Neural crest cell (in vitro differentiated cells): ENCODE measurements around the gene PLD6. TPM values are rescaled to one million over a fixed set of nuclear protein-coding genes. Genes with fewer than 3 reads are reported as not detected.
"Not testable (repeated sequence)": the region's sequence is repeated elsewhere in the genome, so short reads cannot be mapped to it uniquely, and the experiment has no call there.

Source experiments
- DNase-seq: peaks from one replicate; pipeline ENCODE4 v3.0.0; 2021; ENCODE audit warnings: low read depth, mixed read lengths, low spot score
- H3K27ac Mint-ChIP-seq: one replicate; pipeline ENCODE4 v1.8.0; 2021; ENCODE audit warnings: mild to moderate bottlenecking, mixed read lengths; ENCODE audit not compliant: unreplicated experiment
- H3K27me3 Mint-ChIP-seq: 2 replicates; pipeline ENCODE4 v1.8.0; 2021; ENCODE audit warnings: low read depth, mild to moderate bottlenecking, mixed read lengths
- H3K36me3 Mint-ChIP-seq: 2 replicates; pipeline ENCODE4 v1.8.0; 2021; ENCODE audit warnings: low read depth, mild to moderate bottlenecking, mixed read lengths
- H3K4me1 Mint-ChIP-seq: 2 replicates; pipeline ENCODE4 v1.8.0; 2021; ENCODE audit warnings: mixed read lengths
- H3K4me3 Mint-ChIP-seq: one replicate; pipeline ENCODE4 v1.8.0; 2021; ENCODE audit warnings: mild to moderate bottlenecking, mixed read lengths
- H3K9me3 Mint-ChIP-seq: 2 replicates; pipeline ENCODE4 v1.8.0; 2021; ENCODE audit warnings: mixed read lengths
- total RNA-seq: library from RNA; stranded (reverse); gene quantifications from 2 replicates; pipeline ENCODE4 v1.2.1, GENCODE V29; 2021
- TF ChIP-seq, protein P1 (sequence below): fragments of 200-600 bp; sonication (generic); conservative IDR thresholded peaks from 2 replicates; pipeline ENCODE4 v1.5.0; 2021; ENCODE audit warnings: antibody characterized with exemption, mild to moderate bottlenecking

The PLD6 gene
- total RNA-seq, 1 donor from 2014 or later, result 0.23 TPM

DNA sequence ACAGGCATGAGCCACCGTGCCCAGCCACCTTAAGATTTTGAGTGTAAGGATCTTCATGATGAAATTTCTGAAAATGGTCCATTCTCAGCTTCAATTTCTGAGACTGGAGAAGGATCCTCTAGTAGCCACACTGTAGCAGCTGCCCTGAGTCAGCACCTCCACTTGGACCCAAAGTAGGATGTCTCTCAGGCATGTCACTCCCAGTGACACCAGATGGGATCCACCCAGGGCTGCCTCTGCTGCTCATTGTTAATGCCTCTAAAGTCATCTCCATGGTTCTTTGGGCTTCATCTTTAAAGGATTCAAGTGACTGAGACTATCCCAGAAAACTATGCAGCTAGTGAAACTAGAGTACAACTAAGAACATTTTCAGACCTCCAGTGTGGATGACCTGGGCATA, 7.9 kb downstream of the PLD6 start:
- DNase-seq, result no peak
- Mint-ChIP-seq H3K27me3 (no peaks in the 10 kb centered on the region), H3K36me3 (no peaks in the 10 kb centered on the region), H3K9me3 (no peaks in the 10 kb centered on the region), H3K4me3 (no peak overlapping the region), H3K4me1 (peaks cover 24% of the 10 kb centered on the region), H3K27ac (no peak overlapping the region)
- TF ChIP-seq, protein P1, sequence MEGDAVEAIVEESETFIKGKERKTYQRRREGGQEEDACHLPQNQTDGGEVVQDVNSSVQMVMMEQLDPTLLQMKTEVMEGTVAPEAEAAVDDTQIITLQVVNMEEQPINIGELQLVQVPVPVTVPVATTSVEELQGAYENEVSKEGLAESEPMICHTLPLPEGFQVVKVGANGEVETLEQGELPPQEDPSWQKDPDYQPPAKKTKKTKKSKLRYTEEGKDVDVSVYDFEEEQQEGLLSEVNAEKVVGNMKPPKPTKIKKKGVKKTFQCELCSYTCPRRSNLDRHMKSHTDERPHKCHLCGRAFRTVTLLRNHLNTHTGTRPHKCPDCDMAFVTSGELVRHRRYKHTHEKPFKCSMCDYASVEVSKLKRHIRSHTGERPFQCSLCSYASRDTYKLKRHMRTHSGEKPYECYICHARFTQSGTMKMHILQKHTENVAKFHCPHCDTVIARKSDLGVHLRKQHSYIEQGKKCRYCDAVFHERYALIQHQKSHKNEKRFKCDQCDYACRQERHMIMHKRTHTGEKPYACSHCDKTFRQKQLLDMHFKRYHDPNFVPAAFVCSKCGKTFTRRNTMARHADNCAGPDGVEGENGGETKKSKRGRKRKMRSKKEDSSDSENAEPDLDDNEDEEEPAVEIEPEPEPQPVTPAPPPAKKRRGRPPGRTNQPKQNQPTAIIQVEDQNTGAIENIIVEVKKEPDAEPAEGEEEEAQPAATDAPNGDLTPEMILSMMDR, result no peak

DNA sequence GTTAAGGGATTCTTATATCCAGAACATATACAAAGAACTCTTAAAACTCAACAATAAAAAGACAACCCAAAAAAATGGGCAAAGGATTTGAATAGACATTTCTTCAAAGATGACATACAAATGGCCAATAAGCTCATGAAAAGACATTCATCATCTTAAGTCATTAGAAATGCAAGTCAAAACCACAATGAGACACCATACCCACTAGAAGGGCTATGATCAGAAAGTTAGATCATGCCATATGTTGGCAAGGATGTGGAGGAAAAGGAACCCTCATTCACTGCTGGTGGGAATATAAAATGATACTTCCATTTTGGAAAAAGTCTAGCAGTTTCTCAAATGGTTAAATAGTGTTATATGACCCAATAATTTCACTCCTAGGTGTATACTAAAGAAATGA, 9.4 kb downstream of the PLD6 start:
- Mint-ChIP-seq H3K4me1 (peaks cover 28% of the 10 kb centered on the region), H3K36me3 (no peaks in the 10 kb centered on the region), H3K27ac (no peak overlapping the region), H3K9me3 (no peaks in the 10 kb centered on the region), H3K27me3 (no peaks in the 10 kb centered on the region), H3K4me3 (no peak overlapping the region)
- TF ChIP-seq, protein P1, result no peak
- no peak for DNase-seq

DNA sequence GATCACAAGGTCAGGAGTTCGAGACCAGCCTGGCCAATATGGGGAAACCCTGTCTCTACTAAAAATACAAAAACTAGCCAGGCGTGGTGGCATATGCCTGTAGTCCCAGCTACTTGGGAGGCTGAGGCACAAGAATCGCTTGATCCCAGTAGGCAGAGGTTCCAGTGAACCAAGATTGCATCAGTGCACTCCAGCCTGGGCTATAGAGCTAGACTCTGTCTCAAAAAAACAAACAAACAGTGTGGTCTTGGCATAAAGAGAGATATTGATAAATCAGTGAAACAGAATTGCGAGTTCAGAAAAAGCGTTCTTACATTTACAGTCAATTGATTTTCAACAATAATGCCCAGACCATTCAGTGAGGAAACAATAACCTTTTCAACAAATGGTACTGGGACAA, 10.7 kb downstream of the PLD6 start:
- H3K36me3 Mint-ChIP-seq, DNase-seq, H3K27me3 Mint-ChIP-seq, H3K4me3 Mint-ChIP-seq, H3K27ac Mint-ChIP-seq, H3K9me3 Mint-ChIP-seq: not testable (repeated sequence)
- H3K4me1 Mint-ChIP-seq, result peaks cover 20% of the 10 kb centered on the region

DNA sequence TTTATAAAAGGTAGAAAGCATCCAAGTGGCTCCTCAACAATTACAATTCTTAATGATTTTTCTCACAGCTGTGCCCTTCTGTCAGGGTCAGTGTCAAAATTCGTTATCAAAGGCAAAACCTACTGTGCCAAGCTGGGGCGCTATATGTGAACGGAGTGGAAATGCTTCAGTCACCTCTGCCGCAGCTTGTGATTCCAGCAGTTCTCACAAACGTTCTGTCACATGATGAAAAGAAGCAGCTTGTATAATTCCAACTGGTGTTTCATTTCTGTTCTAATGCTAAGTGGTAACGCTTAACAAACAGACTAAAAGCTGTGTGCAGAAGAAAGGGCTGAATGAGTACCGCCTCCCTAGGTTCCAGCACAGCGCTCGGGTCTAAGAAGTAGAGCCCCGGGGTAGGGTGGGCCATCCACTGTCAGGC, 14.2 kb downstream of the PLD6 start:
- H3K4me1 Mint-ChIP-seq, result peaks cover 7% of the 10 kb centered on the region
- H3K27ac Mint-ChIP-seq, result no peak overlapping the region
- no peak for DNase-seq
- H3K4me3 Mint-ChIP-seq, result no peak overlapping the region
- H3K9me3 Mint-ChIP-seq, result no peaks in the 10 kb centered on the region
- peaks cover 4% of the 10 kb centered on the region for H3K36me3 Mint-ChIP-seq
- TF ChIP-seq, protein P1, result no peak
- no peaks in the 10 kb centered on the region for H3K27me3 Mint-ChIP-seq

DNA sequence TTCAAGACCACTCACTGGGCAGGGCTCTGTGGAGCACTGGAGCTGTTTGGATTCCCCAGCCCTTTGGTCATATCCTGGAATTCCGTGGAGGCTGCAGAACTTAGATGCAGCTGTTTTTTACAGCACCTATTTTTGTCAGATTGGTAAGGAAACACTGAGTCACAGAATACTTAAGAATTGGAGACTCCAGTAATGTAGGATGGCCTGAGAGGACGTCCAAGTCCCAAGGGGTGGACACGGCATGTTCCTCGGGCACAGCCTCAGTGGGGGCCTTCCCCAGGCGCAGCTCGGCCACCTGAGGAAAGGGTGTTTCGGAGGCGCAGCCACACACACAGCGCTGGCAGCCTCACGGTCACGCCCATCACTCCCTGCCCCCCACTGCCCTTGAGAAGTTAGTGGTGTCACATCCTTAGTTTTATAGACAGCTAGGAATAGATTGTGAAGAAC, 14.8 kb downstream of the PLD6 start:
- DNase-seq, result no peak
- Mint-ChIP-seq H3K27ac (peak overlapping the region; percentile 12), H3K36me3 (peaks cover 4% of the 10 kb centered on the region), H3K4me1 (peaks cover 7% of the 10 kb centered on the region), H3K4me3 (no peak overlapping the region), H3K27me3 (no peaks in the 10 kb centered on the region), H3K9me3 (no peaks in the 10 kb centered on the region)
- TF ChIP-seq, protein P1, result no peak

DNA sequence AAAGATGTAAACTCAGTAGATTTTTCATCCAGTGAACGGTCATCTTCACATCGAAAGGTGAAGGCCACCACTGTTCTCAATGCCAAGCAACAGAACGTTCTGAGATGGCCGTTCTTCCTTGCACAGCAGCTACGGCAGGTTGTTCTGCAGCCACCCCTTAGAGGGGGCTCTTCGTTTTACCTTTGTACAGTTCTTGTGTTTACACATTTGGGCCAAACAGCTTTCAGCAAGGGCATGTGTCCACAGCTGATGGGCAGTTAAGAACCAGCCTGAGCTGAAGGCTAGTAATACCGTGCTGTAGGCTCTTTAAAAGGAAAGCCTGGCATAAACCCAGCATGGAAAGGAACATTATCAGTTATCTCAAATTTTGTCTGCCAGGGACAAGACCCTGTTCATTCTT, 15.9 kb downstream of the PLD6 start:
- TF ChIP-seq, protein P1, result no peak
- no peaks in the 10 kb centered on the region for H3K27me3 Mint-ChIP-seq

More for the DNA sequence above, 15.9 kb downstream of the PLD6 start:
- H3K27ac Mint-ChIP-seq, result no peak overlapping the region
- H3K36me3 Mint-ChIP-seq, result peaks cover 4% of the 10 kb centered on the region
- no peak overlapping the region for H3K4me3 Mint-ChIP-seq
- no peaks in the 10 kb centered on the region for H3K9me3 Mint-ChIP-seq
- H3K4me1 Mint-ChIP-seq, result peaks cover 7% of the 10 kb centered on the region
- no peak for DNase-seq
